ENCODE data around the gene PON2. TPM values are rescaled to one million over a fixed set of nuclear protein-coding genes. Genes with fewer than 3 reads are reported as not detected.

PON2 gene
- polyA plus RNA-seq, 1 donor (not counting 4 experiments of a cell fraction or from before 2014, with no cell fraction given) = 98.1 TPM

- no peak overlapping the region for H3K4me2 ChIP-seq (ENCODE audit: control insufficient read depth, extremely low read depth, insufficient read depth, low read depth, low read length)
Observed at GRCh38 chr7:95429241-95429990, 5.4 kb downstream of the PON2 start.

GRCh38 chr7:95427914-95428516, 6.8 kb downstream of the PON2 start:
- H3K27ac ChIP-seq (ENCODE audit: control insufficient read depth, insufficient read depth, low read length) = no peak overlapping the region

More at GRCh38 chr7:95429241-95429990, 5.4 kb downstream of the PON2 start:
- H3K27ac ChIP-seq (ENCODE audit: control insufficient read depth, insufficient read depth, low read length) = no peak overlapping the region
- no peak overlapping the region for H3K9ac ChIP-seq (ENCODE audit: control insufficient read depth, extremely low read depth, insufficient read depth, low read length)
- H4K20me1 ChIP-seq (ENCODE audit: control insufficient read depth, extremely low read depth, insufficient read depth, low read length) = no peaks in the 10 kb centered on the region
- FAIRE-seq (no peak), DNase-seq (ENCODE audit: low read depth, low spot score) (no peak)
- no peak for TF ChIP-seq EZH2 (IDR thresholded peaks at IDR 0.05; ENCODE audit: low read length)
- TF ChIP-seq, protein P1, sequence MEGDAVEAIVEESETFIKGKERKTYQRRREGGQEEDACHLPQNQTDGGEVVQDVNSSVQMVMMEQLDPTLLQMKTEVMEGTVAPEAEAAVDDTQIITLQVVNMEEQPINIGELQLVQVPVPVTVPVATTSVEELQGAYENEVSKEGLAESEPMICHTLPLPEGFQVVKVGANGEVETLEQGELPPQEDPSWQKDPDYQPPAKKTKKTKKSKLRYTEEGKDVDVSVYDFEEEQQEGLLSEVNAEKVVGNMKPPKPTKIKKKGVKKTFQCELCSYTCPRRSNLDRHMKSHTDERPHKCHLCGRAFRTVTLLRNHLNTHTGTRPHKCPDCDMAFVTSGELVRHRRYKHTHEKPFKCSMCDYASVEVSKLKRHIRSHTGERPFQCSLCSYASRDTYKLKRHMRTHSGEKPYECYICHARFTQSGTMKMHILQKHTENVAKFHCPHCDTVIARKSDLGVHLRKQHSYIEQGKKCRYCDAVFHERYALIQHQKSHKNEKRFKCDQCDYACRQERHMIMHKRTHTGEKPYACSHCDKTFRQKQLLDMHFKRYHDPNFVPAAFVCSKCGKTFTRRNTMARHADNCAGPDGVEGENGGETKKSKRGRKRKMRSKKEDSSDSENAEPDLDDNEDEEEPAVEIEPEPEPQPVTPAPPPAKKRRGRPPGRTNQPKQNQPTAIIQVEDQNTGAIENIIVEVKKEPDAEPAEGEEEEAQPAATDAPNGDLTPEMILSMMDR (optimal IDR thresholded peaks at IDR 0.05 in 1 of 3, IDR thresholded peaks at IDR 0.05 in 1 of 3, conservative IDR thresholded peaks at IDR 0.05 in 1 of 3; ENCODE audit: extremely low read depth in 1 of 3, insufficient read depth in 2 of 3, low read length in 3 of 3) = no peak
- no peak overlapping the region for H2AFZ ChIP-seq (ENCODE audit: control insufficient read depth, low read length)
- H3K36me3 ChIP-seq (ENCODE audit: control insufficient read depth in 2 of 2, extremely low read depth in 1 of 2, insufficient read depth in 2 of 2, low read length in 2 of 2) = peaks cover 0 to 2% of the 10 kb centered on the region in 2 experiments
- no peaks in the 10 kb centered on the region for H3K9me3 ChIP-seq (ENCODE audit: control insufficient read depth, low read depth, low read length)
- H3K4me1 ChIP-seq (ENCODE audit: control insufficient read depth, extremely low read depth, insufficient read depth, low read length) = peaks cover 6% of the 10 kb centered on the region
- dilution Hi-C loops (cut with MboI; ENCODE audit: extremely low pct_ligation_motif_present, low sequenced_read_pairs) = no loop called here
- no peak overlapping the region for H3K4me3 ChIP-seq (ENCODE audit: control insufficient read depth in 2 of 3, extremely low read depth in 1 of 3, insufficient read depth in 2 of 3, low read depth in 1 of 3, low read length in 3 of 3)
- H3K79me2 ChIP-seq (ENCODE audit: control insufficient read depth, insufficient read depth, low read length) = peaks cover 7% of the 10 kb centered on the region
- H3K27me3 ChIP-seq (ENCODE audit: control insufficient read depth, extremely low read depth, insufficient read depth, low read length) = no peaks in the 10 kb centered on the region
- H3K9me1 ChIP-seq (ENCODE audit: control insufficient read depth, extremely low read depth, insufficient read depth, low read length) = no peaks in the 10 kb centered on the region

More at GRCh38 chr7:95427914-95428516, 6.8 kb downstream of the PON2 start:
- no peaks in the 10 kb centered on the region for H4K20me1 ChIP-seq (ENCODE audit: control insufficient read depth, extremely low read depth, insufficient read depth, low read length)
- no peak overlapping the region for H3K9ac ChIP-seq (ENCODE audit: control insufficient read depth, extremely low read depth, insufficient read depth, low read length)
- peaks cover 2% of the 10 kb centered on the region for H3K79me2 ChIP-seq (ENCODE audit: control insufficient read depth, insufficient read depth, low read length)
- H3K9me3 ChIP-seq (ENCODE audit: control insufficient read depth, low read depth, low read length) = no peaks in the 10 kb centered on the region
- DNase-seq (ENCODE audit: low read depth, low spot score) (no peak), FAIRE-seq (no peak)
- dilution Hi-C loops (cut with MboI; ENCODE audit: extremely low pct_ligation_motif_present, low sequenced_read_pairs) = no loop called here
- H3K4me2 ChIP-seq (ENCODE audit: control insufficient read depth, extremely low read depth, insufficient read depth, low read depth, low read length) = no peak overlapping the region
- TF ChIP-seq, protein P1 (optimal IDR thresholded peaks at IDR 0.05 in 1 of 3, IDR thresholded peaks at IDR 0.05 in 1 of 3, conservative IDR thresholded peaks at IDR 0.05 in 1 of 3; ENCODE audit: extremely low read depth in 1 of 3, insufficient read depth in 2 of 3, low read length in 3 of 3) = no peak
- TF ChIP-seq EZH2 (IDR thresholded peaks at IDR 0.05; ENCODE audit: low read length) = no peak
- no peak overlapping the region for H3K4me3 ChIP-seq (ENCODE audit: control insufficient read depth in 2 of 3, extremely low read depth in 1 of 3, insufficient read depth in 2 of 3, low read depth in 1 of 3, low read length in 3 of 3)
- H3K9me1 ChIP-seq (ENCODE audit: control insufficient read depth, extremely low read depth, insufficient read depth, low read length) = no peaks in the 10 kb centered on the region
- H3K4me1 ChIP-seq (ENCODE audit: control insufficient read depth, extremely low read depth, insufficient read depth, low read length) = no peaks in the 10 kb centered on the region
- no peaks in the 10 kb centered on the region for H3K36me3 ChIP-seq (ENCODE audit: control insufficient read depth in 2 of 2, extremely low read depth in 1 of 2, insufficient read depth in 2 of 2, low read length in 2 of 2)
- no peak overlapping the region for H2AFZ ChIP-seq (ENCODE audit: control insufficient read depth, low read length)
- no peaks in the 10 kb centered on the region for H3K27me3 ChIP-seq (ENCODE audit: control insufficient read depth, extremely low read depth, insufficient read depth, low read length)

All from keratinocyte (primary cell).